ENCODE measurements around the gene NPAS3.

The NPAS3 gene

DNA sequence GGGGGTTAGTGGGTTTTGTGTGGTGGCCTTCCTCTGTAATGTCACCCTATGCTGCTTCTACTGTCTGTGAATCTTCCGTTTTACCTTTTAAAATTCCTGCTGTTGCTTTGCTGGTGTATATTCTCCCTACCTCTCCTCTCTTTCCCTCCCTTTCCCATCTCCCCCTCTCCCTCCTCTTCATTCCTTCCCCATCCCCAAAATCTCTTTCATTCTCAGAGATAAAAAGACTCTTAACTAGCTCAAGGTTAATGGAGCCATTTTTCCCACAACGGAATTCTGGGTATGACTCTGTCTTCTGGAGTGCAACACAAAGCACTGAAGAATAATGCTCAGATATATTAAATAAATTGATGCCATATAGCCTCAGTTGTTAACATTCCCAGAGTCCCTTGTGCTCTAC lies 864.1 kb downstream of the NPAS3 start:
- DNase-seq (ENCODE audit: low read depth in 1 of 2, low spot score in 1 of 2), result no peak
- Histone ChIP-seq H3K4me3 (replicated peaks; ENCODE audit: insufficient read depth, low read length) (no peak overlapping the region), H3K27me3 (ENCODE audit: insufficient read depth, poor library complexity, severe bottlenecking) (no peaks in the 10 kb centered on the region), H3K27ac (replicated peaks) (no peak overlapping the region)
- TF ChIP-seq SPI1 (IDR thresholded peaks at IDR 0.05; ENCODE audit: borderline replicate concordance, low read depth) (no peak), GABPA (IDR thresholded peaks at IDR 0.05; ENCODE audit: low read depth) (no peak), POLR2AphosphoS5 (IDR thresholded peaks at IDR 0.05; ENCODE audit: low read depth) (no peak)
- TF ChIP-seq, protein P1, sequence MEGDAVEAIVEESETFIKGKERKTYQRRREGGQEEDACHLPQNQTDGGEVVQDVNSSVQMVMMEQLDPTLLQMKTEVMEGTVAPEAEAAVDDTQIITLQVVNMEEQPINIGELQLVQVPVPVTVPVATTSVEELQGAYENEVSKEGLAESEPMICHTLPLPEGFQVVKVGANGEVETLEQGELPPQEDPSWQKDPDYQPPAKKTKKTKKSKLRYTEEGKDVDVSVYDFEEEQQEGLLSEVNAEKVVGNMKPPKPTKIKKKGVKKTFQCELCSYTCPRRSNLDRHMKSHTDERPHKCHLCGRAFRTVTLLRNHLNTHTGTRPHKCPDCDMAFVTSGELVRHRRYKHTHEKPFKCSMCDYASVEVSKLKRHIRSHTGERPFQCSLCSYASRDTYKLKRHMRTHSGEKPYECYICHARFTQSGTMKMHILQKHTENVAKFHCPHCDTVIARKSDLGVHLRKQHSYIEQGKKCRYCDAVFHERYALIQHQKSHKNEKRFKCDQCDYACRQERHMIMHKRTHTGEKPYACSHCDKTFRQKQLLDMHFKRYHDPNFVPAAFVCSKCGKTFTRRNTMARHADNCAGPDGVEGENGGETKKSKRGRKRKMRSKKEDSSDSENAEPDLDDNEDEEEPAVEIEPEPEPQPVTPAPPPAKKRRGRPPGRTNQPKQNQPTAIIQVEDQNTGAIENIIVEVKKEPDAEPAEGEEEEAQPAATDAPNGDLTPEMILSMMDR (IDR thresholded peaks at IDR 0.05; ENCODE audit: insufficient read depth, low read length), result no peak
- TF ChIP-seq, protein P2, sequence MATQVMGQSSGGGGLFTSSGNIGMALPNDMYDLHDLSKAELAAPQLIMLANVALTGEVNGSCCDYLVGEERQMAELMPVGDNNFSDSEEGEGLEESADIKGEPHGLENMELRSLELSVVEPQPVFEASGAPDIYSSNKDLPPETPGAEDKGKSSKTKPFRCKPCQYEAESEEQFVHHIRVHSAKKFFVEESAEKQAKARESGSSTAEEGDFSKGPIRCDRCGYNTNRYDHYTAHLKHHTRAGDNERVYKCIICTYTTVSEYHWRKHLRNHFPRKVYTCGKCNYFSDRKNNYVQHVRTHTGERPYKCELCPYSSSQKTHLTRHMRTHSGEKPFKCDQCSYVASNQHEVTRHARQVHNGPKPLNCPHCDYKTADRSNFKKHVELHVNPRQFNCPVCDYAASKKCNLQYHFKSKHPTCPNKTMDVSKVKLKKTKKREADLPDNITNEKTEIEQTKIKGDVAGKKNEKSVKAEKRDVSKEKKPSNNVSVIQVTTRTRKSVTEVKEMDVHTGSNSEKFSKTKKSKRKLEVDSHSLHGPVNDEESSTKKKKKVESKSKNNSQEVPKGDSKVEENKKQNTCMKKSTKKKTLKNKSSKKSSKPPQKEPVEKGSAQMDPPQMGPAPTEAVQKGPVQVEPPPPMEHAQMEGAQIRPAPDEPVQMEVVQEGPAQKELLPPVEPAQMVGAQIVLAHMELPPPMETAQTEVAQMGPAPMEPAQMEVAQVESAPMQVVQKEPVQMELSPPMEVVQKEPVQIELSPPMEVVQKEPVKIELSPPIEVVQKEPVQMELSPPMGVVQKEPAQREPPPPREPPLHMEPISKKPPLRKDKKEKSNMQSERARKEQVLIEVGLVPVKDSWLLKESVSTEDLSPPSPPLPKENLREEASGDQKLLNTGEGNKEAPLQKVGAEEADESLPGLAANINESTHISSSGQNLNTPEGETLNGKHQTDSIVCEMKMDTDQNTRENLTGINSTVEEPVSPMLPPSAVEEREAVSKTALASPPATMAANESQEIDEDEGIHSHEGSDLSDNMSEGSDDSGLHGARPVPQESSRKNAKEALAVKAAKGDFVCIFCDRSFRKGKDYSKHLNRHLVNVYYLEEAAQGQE (IDR thresholded peaks at IDR 0.05; ENCODE audit: insufficient replicate concordance, low read depth), result no peak

DNA sequence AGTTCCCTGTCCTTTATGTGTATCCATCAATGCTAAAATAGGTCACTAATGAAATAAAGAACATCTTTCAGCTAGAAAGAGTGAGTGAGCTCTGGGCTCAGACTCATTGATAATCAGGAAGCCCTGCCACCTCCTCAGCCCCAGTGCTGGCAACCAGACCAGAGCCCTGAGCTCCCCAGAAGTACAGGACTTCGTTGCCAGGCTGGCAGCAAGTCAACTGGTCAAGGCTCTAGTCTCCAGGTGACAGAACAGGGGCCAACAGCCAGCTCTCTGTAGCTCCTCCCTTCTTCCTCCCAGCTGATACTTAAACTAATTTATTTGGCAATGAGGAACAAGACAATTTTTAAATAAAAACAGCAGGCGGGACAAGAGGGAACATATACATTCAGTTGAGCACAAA lies 866.9 kb downstream of the NPAS3 start:
- no peak for TF ChIP-seq SPI1 (IDR thresholded peaks at IDR 0.05; ENCODE audit: borderline replicate concordance, low read depth)
- TF ChIP-seq POLR2AphosphoS5 (IDR thresholded peaks at IDR 0.05; ENCODE audit: low read depth), result no peak
- TF ChIP-seq, protein P2 (IDR thresholded peaks at IDR 0.05; ENCODE audit: insufficient replicate concordance, low read depth), result no peak
- TF ChIP-seq, protein P1 (IDR thresholded peaks at IDR 0.05; ENCODE audit: insufficient read depth, low read length), result no peak
- TF ChIP-seq GABPA (IDR thresholded peaks at IDR 0.05; ENCODE audit: low read depth), result no peak
- DNase-seq (ENCODE audit: low read depth in 1 of 2, low spot score in 1 of 2), result no peak
- Histone ChIP-seq H3K27ac (replicated peaks) (no peak overlapping the region), H3K4me3 (replicated peaks; ENCODE audit: insufficient read depth, low read length) (no peak overlapping the region), H3K27me3 (ENCODE audit: insufficient read depth, poor library complexity, severe bottlenecking) (no peaks in the 10 kb centered on the region)

DNA sequence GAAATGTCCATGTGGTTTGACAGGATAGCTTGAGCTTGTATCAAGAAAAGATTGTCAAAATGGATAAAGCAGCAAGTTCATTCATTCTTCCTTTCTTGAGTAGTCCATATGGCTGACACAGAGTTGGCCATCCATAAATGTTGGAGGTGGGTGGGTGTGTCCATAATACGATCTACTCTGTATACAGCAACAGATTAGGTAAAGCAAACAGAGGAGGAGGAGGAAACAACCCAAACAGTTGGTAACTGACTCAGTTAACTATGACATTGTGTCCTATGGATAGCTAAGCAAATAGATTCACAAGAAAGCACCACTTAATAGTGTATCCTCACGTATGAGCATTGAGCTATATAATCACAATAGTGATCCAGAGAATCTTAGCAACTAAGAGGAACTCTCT lies 868.2 kb downstream of the NPAS3 start:
- Histone ChIP-seq H3K27me3 (ENCODE audit: insufficient read depth, poor library complexity, severe bottlenecking) (no peaks in the 10 kb centered on the region), H3K27ac (replicated peaks) (no peak overlapping the region), H3K4me3 (replicated peaks; ENCODE audit: insufficient read depth, low read length) (no peak overlapping the region)
- no peak for DNase-seq (ENCODE audit: low read depth in 1 of 2, low spot score in 1 of 2)
- TF ChIP-seq, protein P1 (IDR thresholded peaks at IDR 0.05; ENCODE audit: insufficient read depth, low read length), result no peak
- TF ChIP-seq SPI1 (IDR thresholded peaks at IDR 0.05; ENCODE audit: borderline replicate concordance, low read depth), result no peak
- TF ChIP-seq, protein P2 (IDR thresholded peaks at IDR 0.05; ENCODE audit: insufficient replicate concordance, low read depth), result no peak

Data from HL-60 (cell line).